IMR-90 (cell line): ENCODE data around the gene CYP24A1.

Source experiments
- CEBPB ChIP-seq: IDR thresholded peaks from 2 replicates; pipeline ENCODE4 v1.6.1; 2012; ENCODE audit warnings: low read depth, low read length, improper control_type of control experiment
- FOS ChIP-seq: fragments of 150-350 bp; IDR thresholded peaks from 2 replicates; pipeline ENCODE4 v1.6.1; 2016; ENCODE audit warnings: low read depth, low read length
- MXI1 ChIP-seq: IDR thresholded peaks from 2 replicates; pipeline ENCODE4 v1.6.1; 2012; ENCODE audit warnings: low read depth, mild to moderate bottlenecking, low read length, moderate library complexity, borderline replicate concordance
- NFE2L2 ChIP-seq: fragments of 150-350 bp; IDR thresholded peaks from 2 replicates; pipeline ENCODE4 v1.6.1; 2016; ENCODE audit warnings: low read depth, mild to moderate bottlenecking, low read length
- POLR2A ChIP-seq: IDR thresholded peaks from 2 replicates; pipeline ENCODE4 v1.6.1; 2012; ENCODE audit warnings: mild to moderate bottlenecking, low read depth, low read length
- RAD21 ChIP-seq: IDR thresholded peaks from 2 replicates; pipeline ENCODE4 v1.6.1; 2012; ENCODE audit warnings: low read length, improper control_type of control experiment
- RCOR1 ChIP-seq: IDR thresholded peaks from 2 replicates; pipeline ENCODE4 v1.6.1; 2012; ENCODE audit warnings: mild to moderate bottlenecking, low read length, improper control_type of control experiment; ENCODE audit not compliant: insufficient replicate concordance
- TF ChIP-seq, protein P1 (sequence below): conservative IDR thresholded peaks from 2 replicates; pipeline ENCODE4 v1.5.1; 2012; ENCODE audit warnings: mild to moderate bottlenecking, low read depth, low read length, improper control_type of control experiment
- TF ChIP-seq, protein P2 (sequence below): fragments of 150-350 bp; IDR thresholded peaks from 2 replicates; pipeline ENCODE4 v1.6.1; 2016; ENCODE audit warnings: low read depth, mild to moderate bottlenecking, low read length, moderate library complexity, borderline replicate concordance

GRCh38 chr20:54112221-54112884 lies 61.4 kb downstream of the CYP24A1 start:
- TF ChIP-seq, protein P1, sequence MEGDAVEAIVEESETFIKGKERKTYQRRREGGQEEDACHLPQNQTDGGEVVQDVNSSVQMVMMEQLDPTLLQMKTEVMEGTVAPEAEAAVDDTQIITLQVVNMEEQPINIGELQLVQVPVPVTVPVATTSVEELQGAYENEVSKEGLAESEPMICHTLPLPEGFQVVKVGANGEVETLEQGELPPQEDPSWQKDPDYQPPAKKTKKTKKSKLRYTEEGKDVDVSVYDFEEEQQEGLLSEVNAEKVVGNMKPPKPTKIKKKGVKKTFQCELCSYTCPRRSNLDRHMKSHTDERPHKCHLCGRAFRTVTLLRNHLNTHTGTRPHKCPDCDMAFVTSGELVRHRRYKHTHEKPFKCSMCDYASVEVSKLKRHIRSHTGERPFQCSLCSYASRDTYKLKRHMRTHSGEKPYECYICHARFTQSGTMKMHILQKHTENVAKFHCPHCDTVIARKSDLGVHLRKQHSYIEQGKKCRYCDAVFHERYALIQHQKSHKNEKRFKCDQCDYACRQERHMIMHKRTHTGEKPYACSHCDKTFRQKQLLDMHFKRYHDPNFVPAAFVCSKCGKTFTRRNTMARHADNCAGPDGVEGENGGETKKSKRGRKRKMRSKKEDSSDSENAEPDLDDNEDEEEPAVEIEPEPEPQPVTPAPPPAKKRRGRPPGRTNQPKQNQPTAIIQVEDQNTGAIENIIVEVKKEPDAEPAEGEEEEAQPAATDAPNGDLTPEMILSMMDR: no peak
- no peak for TF ChIP-seq MXI1
- TF ChIP-seq POLR2A: no peak
- TF ChIP-seq NFE2L2: no peak
- TF ChIP-seq CEBPB: no peak
- TF ChIP-seq RAD21: no peak
- no peak for TF ChIP-seq RCOR1
- TF ChIP-seq FOS: no peak
- TF ChIP-seq, protein P2, sequence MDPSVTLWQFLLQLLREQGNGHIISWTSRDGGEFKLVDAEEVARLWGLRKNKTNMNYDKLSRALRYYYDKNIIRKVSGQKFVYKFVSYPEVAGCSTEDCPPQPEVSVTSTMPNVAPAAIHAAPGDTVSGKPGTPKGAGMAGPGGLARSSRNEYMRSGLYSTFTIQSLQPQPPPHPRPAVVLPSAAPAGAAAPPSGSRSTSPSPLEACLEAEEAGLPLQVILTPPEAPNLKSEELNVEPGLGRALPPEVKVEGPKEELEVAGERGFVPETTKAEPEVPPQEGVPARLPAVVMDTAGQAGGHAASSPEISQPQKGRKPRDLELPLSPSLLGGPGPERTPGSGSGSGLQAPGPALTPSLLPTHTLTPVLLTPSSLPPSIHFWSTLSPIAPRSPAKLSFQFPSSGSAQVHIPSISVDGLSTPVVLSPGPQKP: no peak
